T-helper 2 cell treated with Interferon-gamma antibody and Interleukin-4, amounts not matched to agents 100 ng/mL and 5 ng/mL, for 36 hours (primary cell): ENCODE data around the gene FCN1. TPM values are rescaled to one million over a fixed set of nuclear protein-coding genes. Genes with fewer than 3 reads are reported as not detected.

ENCODE experiments used
- intact Hi-C: fragments of 100-400 bp; cut with micrococcal nuclease; formaldehyde crosslinking; loops from one replicate; pipeline ENCODE4 v1.15.1; 2023
- total RNA-seq: library from RNA; stranded (reverse); gene quantifications from 2 replicates; pipeline ENCODE4 v1.2.3, GENCODE V29; 2022

Gene FCN1
- total RNA-seq, 1 donor from 2014 or later, result not detected

GRCh38 chr9:134951994-134952393, 34.3 kb upstream of the FCN1 start:
- intact Hi-C loops, result no loop called here

DNA sequence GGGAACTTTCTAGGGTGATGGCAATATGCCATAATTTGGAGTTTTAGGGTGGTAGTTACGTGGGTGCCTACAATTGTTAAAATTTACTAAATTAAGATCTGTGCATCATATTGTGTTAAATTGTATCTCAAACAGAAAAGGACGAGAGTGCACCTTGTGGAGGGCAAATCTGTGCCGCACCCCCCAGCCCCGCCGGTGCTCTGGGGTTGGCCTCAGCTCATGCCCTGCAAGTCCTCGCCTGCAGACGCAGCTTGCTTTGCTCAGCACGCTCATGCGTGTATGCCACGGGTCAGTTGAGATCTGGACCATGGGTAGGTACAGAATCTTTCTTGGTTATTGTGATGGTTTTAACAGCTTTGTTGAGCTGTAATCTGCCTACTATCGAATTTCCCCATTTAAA, 33.7 kb upstream of the FCN1 start:
- intact Hi-C loops, result no loop called here

DNA sequence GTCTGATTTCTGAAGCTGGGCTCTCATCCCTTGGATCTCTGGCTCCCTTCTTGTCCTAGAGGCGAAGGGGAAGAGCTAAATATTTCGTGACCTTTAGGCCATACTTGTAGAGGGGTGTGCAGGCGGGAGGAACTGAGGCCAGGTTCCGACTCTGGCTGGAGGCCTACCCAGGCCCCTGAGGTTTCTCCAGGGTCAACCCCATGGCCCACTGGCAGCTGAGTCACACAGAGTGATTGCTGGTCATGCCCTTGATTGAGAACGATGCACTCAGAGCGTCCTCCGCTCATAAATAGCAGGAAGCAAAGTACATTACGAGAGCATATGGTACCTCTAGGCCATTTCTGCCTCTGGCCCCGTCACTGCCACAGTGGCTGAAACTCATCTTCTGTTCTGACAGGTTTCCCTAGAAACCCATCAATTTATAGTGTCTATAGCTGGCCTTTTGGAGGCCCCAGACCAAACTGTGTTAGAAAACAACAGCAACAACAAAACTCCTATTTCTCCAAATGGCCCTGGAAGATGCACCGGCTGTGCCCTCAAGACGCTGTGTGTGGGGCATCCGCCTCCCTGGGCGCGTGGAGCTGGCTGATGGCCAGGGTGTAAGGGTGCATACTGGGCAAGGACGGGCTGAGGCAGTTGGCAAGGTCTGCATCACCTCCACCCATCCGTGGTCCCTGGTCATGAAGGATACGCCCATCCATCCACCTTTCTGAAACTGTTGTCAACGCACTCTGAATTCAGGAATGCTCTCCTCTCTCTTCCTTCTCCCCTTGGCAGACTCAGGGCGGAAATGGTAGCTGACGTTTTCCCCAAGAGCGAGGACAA, 32.9 kb upstream of the FCN1 start:
- intact Hi-C loops, result no loop called here

- intact Hi-C loops, result no loop called here
These were observed 32.1 kb upstream of the FCN1 start for GRCh38 chr9:134949681-134950385.

DNA sequence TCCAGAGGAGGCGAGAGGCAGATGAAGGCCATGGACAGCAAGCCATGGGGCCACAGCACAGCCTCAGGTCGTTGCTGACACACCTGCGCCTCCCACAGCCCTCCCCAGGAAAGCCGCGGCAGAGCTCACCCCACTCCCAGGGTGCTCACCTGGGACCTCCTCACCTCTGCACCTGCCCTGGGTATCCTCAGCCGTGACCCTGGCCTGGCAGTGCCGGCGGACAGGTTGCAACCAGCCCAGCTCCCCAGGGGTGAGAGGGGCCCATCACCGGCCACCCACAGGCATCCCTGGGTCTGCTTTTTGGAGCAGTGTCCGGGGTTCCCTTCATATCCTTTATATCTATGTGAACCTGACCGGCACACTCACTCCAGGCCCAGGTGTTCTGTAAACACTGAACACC, 30.4 kb upstream of the FCN1 start:
- intact Hi-C loops, result no loop called here

DNA sequence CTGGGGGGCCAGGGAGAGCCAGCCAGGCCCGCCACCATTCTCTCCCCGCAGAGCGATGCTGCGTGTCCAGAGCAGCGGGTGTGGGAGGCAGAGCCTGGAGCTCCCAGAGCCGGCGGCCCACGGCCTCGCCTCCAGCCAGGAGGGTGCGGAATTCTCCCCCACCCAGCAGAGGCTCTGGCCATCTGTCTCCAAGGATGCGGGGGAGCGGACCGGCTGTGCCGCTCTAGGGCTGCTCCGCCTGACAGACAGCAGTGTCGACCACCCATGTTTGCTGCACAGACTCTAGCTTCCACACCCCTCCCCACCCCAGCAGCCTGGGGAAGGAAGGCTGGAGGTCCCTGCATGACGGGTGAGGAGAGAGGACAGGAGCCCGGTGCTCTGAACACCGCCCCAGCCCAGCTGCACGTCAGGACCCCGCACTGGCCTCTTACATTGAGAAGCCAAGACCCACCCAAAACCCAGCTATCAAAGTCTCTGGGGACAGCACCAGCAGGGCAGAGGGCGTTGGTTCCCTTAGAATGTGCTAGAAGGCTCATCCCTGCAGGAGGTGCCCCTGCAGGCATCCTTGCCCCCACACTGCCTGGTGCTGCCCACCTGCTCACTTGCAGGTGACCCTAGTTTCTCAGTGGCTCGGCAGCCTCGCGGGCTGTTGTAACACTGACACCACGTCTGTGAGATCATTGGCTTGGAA, 29.7 kb upstream of the FCN1 start:
- intact Hi-C loops, result no loop called here

GRCh38 chr9:134946663-134947062, 29.0 kb upstream of the FCN1 start:
- intact Hi-C loops, result no loop called here

GRCh38 chr9:134945509-134946275, 28.0 kb upstream of the FCN1 start:
- intact Hi-C loops, result no loop called here

GRCh38 chr9:134944916-134945315, 27.2 kb upstream of the FCN1 start:
- intact Hi-C loops, result no loop called here

DNA sequence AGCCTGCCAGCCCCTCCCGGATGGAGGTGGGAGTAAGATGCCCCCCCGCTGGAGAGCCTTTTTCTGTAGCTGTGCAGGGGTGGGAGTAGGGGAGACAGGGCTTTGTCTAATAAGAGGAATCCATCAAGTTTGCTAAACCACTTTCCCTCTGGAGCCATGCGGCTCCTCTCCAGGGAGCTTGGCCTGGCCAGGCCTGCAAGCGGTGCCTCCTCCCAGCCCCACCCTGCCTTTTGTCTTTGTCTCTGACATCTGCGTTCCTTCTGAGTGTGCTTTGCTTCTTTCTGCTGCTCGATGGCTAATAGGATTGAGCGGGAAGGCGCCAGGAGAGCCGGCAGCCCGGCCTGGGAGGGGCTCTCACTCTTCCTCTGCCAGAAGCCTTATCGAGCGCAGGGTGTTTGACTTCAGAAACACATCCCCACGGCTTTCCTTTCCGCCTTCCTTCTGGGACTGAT, 26.7 kb upstream of the FCN1 start:
- intact Hi-C loops, result no loop called here

DNA sequence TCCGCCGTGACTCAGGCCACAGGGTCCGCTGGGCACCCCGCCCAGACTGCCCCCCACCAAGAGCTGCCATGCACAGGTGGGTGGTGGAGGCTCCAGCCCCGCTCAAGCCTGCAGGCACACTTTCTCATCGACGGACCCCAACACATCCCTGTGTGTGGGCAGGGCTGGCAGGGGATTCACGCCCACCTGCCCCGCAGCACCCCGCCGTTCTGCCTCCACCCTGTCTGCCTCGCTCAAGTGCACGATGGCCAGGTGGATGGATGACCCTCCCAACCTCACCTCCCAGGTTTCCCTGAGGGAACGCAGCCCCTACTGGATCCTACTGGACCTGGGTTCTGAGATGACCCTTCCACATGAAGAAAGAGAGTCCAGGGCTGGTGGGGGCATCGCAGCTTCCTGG, 26.1 kb upstream of the FCN1 start:
- intact Hi-C loops, result no loop called here

GRCh38 chr9:134943411-134943810, 25.7 kb upstream of the FCN1 start:
- intact Hi-C loops, result no loop called here

DNA sequence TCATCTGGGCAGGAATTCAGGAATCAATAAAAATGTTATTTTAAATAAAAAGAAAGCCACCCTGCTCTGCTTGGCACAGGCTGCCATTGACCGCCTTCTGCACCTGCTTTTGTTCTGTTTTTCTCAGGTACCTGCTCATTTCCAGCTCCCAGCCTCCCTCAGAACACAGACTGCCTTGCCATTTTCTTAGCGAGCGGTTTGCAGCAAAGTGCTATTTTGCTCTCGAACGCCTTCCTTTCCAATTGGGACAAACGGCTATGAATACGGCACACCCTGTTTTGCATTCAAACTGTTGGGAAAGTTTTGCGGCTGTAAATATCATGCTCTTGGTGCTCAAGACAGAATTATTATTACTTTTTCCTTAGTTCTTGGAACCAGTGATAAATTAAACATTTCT, 25.1 kb upstream of the FCN1 start:
- intact Hi-C loops, result no loop called here

DNA sequence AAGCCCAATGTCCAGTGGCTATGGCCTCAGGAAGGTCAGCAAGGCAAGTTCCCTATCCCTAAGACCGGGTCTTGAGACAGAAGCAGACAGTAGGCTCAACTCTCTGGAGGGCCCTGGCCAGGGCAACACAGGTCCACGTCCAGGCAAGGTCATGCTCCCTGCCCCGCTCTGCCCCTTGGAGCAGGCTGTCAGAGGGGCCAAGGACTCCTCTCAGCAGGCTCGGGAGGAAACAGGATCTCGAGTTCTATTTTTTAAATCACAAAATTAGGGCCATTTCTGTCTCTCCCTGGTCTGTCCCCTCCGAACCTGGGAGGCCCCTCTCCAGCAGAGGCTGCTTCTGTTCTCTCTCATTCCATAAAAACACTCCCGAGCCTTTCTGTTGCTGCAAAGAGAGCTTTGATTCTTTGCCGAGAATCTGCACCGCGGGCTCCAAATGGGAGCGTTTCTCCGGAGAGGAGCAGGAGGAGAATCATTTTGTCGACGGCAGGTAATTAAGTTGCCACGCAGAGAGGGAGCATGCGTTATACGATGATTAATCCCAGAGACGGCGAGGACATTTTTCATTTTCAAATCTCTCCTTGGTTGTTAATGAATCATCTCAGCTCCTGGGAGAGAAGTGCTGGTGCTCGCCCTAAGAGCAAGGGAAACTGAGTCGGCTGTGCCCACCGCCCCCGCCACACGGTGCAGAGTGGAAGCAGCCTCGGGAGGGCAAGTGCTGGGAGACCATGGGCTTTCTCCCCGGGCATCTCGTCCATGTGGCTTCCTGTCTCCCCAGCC, 24.5 kb upstream of the FCN1 start:
- intact Hi-C loops, result no loop called here

DNA sequence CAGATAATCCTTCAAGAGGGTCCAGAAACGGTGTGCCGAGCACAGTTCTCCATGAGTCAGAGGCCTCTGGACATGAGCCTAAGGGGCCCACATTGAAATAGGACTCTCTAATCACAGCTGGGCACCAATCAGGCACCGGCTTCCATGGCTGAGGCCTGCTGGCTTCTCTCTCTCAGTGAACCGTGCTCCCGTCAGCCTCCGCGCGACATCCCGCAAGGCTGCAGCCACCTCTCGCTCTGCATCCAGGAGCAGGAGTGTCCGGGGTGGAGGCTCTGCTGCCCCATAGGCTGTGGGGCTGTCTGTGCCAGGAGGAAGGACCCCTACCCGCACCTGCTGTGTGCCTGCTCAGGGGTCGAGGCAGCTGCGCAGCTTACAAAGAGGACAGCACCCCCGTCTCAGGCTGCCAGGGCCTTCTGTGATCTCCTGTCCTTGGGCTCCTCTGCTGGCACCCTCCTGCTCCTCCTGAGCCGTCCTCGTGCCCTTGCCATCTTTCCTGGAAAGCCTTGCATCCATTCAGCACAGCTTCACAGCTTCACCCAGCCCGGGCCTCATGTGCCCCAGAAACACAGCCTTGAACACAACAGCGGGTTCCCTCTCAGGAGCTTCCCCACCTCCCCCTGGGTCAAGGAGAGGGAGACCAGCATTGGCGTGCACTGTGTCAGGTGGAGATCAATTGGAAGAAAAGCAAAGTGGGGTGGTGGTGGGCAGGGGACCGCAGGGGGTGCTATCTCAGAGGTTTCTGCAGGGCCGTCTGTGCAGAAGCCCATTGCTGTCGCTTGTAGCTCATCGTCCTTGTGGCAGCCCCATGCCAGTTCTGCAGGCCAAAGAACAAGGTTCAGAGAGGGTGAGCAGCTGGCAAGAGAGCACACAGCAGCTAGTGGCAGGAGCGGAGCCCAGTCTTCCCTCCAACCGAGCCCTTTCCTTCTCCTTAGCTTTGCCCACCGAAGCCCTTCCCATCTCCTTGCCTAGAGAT, 22.8 kb upstream of the FCN1 start:
- intact Hi-C loops, result no loop called here

DNA sequence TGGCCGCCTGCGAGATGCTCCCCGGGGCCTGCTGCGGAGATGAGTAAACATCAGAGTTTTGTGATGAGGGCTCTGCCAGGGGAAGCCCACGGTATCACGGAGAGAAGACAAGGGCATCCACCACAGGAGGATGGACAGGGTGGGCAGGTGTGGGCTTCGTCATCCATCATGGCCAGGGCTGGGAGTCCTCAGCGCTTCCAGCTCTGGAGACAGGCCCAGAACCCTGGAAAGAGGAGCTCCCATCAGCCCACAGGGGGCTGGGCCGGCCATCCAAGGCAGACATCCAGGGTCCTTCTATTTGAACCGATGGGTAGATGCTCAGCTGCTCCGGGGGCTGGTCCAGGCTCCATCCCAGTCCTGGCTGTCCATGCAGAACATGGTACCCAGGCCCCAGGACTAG, 22.1 kb upstream of the FCN1 start:
- intact Hi-C loops, result no loop called here

GRCh38 chr9:134939080-134939733, 21.5 kb upstream of the FCN1 start:
- intact Hi-C loops, result no loop called here

DNA sequence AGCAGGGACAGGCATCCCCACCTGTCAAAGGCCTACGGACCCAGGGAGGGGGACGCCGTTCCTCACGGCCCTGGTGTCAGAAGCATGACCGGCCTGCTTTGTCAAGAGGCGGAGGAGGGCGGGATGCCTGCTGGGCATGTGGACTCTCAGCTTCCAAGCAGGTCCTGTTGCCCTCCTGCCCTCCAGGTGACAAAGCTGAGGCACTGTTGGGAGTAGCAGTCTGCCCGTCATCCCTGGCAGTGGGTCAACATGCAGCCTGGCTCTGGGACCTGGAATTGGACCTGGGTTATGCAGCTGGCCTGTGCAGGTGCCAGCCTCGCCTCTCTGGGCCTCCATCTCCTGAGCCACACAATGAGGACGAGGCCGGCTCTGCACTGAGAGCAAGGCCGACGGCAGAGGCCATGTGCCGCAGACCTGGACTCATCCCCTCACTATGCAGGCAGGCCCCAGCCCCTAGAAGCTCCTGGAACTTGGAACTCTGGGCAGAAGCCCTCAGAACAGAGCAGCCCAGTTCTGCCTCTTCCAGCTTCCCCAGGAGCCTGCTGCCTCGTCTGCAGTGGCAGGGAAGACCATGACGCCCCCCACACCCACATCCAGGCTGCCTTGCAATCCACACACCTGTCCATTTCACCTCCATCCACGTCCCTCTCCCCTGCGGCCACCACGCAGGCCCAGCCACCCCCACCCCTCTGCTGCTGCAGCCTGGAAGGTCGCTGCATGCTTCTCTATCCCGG, 20.8 kb upstream of the FCN1 start:
- intact Hi-C loops, result no loop called here
